Liver (tissue), 3 donors: ENCODE results near the gene LSM12.

ENCODE experiments used
- FOXA1 ChIP-seq: IDR thresholded peaks from 2 replicates; pipeline ENCODE4 v1.6.1; 2016; ENCODE audit warnings: antibody characterized with exemption
- JUND ChIP-seq, 2 donors: IDR thresholded peaks; 2 replicates each; pipeline ENCODE4 v1.6.1; 2016; ENCODE audit warnings: antibody characterized with exemption in 2 of 2
- NR2F2 ChIP-seq: IDR thresholded peaks from 2 replicates; pipeline ENCODE4 v1.6.1; 2016; ENCODE audit warnings: antibody characterized with exemption
- RAD21 ChIP-seq, 2 donors: IDR thresholded peaks; 2 replicates each; pipeline ENCODE4 v1.6.1; 2016; ENCODE audit warnings: antibody characterized with exemption in 2 of 2, mild to moderate bottlenecking in 2 of 2
- RXRA ChIP-seq, 2 donors: IDR thresholded peaks; 2 replicates each; pipeline ENCODE4 v1.6.1; 2017 to 2018; ENCODE audit warnings: antibody characterized with exemption in 2 of 2, mild to moderate bottlenecking in 1 of 2
- SP1 ChIP-seq: IDR thresholded peaks from 2 replicates; pipeline ENCODE4 v1.6.1; 2018; ENCODE audit warnings: antibody characterized with exemption, mild to moderate bottlenecking
- TAF1 ChIP-seq: conservative IDR thresholded peaks from 2 replicates; pipeline ENCODE4 v1.6.1; 2016; ENCODE audit warnings: antibody characterized with exemption, mild to moderate bottlenecking
- YY1 ChIP-seq: IDR thresholded peaks from 2 replicates; pipeline ENCODE4 v1.6.1; 2016; ENCODE audit warnings: antibody characterized with exemption, mild to moderate bottlenecking
- TF ChIP-seq, protein P1 (sequence below): fragments of 150-350 bp; IDR thresholded peaks from 2 replicates; pipeline ENCODE4 v1.5.1; 2017; ENCODE audit warnings: improper control_type of control experiment, low read depth, low read length; ENCODE audit not compliant: missing input control
- TF ChIP-seq, protein P2 (sequence below): IDR thresholded peaks from 2 replicates; pipeline ENCODE4 v1.6.1; 2016; ENCODE audit warnings: antibody characterized with exemption
- TF ChIP-seq, protein P3 (sequence below): IDR thresholded peaks from 2 replicates; pipeline ENCODE4 v1.6.1; 2016; ENCODE audit warnings: antibody characterized with exemption
- TF ChIP-seq, protein P4 (sequence below): IDR thresholded peaks from 2 replicates; pipeline ENCODE4 v1.6.1; 2016; ENCODE audit warnings: antibody characterized with exemption, mild to moderate bottlenecking
- donor health status: healthy.
- donor health status: healthy.

DNA sequence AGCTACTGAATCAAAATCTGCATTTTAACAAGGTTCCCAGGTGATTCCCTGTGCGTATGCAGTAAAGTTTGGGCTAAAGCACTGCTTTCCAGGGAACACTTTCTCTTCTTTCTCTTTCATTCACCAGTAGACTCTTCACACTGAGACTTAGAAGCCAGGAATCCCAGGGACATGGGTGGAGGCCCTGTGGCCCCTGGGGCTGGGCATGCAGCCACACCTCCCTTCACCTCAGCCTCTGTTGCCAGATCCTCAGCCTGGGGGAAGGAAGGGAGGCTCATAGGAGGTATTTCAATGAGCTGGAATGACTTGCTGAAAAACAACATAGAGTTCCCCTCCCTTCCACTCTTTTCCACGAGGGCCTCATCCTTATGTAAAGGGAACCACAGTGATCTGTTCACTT is 5.3 kb upstream of the LSM12 start:
- TF ChIP-seq, protein P1, sequence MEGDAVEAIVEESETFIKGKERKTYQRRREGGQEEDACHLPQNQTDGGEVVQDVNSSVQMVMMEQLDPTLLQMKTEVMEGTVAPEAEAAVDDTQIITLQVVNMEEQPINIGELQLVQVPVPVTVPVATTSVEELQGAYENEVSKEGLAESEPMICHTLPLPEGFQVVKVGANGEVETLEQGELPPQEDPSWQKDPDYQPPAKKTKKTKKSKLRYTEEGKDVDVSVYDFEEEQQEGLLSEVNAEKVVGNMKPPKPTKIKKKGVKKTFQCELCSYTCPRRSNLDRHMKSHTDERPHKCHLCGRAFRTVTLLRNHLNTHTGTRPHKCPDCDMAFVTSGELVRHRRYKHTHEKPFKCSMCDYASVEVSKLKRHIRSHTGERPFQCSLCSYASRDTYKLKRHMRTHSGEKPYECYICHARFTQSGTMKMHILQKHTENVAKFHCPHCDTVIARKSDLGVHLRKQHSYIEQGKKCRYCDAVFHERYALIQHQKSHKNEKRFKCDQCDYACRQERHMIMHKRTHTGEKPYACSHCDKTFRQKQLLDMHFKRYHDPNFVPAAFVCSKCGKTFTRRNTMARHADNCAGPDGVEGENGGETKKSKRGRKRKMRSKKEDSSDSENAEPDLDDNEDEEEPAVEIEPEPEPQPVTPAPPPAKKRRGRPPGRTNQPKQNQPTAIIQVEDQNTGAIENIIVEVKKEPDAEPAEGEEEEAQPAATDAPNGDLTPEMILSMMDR = no peak
- TF ChIP-seq RAD21 (IDR thresholded peaks at IDR 0.05) = no peak
- TF ChIP-seq, protein P2, sequence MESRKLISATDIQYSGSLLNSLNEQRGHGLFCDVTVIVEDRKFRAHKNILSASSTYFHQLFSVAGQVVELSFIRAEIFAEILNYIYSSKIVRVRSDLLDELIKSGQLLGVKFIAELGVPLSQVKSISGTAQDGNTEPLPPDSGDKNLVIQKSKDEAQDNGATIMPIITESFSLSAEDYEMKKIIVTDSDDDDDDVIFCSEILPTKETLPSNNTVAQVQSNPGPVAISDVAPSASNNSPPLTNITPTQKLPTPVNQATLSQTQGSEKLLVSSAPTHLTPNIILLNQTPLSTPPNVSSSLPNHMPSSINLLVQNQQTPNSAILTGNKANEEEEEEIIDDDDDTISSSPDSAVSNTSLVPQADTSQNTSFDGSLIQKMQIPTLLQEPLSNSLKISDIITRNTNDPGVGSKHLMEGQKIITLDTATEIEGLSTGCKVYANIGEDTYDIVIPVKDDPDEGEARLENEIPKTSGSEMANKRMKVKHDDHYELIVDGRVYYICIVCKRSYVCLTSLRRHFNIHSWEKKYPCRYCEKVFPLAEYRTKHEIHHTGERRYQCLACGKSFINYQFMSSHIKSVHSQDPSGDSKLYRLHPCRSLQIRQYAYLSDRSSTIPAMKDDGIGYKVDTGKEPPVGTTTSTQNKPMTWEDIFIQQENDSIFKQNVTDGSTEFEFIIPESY = no peak
- TF ChIP-seq, protein P3, sequence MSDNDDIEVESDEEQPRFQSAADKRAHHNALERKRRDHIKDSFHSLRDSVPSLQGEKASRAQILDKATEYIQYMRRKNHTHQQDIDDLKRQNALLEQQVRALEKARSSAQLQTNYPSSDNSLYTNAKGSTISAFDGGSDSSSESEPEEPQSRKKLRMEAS = no peak
- no peak for TF ChIP-seq TAF1
- TF ChIP-seq, protein P4, sequence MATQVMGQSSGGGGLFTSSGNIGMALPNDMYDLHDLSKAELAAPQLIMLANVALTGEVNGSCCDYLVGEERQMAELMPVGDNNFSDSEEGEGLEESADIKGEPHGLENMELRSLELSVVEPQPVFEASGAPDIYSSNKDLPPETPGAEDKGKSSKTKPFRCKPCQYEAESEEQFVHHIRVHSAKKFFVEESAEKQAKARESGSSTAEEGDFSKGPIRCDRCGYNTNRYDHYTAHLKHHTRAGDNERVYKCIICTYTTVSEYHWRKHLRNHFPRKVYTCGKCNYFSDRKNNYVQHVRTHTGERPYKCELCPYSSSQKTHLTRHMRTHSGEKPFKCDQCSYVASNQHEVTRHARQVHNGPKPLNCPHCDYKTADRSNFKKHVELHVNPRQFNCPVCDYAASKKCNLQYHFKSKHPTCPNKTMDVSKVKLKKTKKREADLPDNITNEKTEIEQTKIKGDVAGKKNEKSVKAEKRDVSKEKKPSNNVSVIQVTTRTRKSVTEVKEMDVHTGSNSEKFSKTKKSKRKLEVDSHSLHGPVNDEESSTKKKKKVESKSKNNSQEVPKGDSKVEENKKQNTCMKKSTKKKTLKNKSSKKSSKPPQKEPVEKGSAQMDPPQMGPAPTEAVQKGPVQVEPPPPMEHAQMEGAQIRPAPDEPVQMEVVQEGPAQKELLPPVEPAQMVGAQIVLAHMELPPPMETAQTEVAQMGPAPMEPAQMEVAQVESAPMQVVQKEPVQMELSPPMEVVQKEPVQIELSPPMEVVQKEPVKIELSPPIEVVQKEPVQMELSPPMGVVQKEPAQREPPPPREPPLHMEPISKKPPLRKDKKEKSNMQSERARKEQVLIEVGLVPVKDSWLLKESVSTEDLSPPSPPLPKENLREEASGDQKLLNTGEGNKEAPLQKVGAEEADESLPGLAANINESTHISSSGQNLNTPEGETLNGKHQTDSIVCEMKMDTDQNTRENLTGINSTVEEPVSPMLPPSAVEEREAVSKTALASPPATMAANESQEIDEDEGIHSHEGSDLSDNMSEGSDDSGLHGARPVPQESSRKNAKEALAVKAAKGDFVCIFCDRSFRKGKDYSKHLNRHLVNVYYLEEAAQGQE = no peak
- no peak for TF ChIP-seq JUND (IDR thresholded peaks at IDR 0.05)
- TF ChIP-seq SP1 = no peak
- TF ChIP-seq FOXA1 = no peak
- no peak for TF ChIP-seq YY1
- no peak for TF ChIP-seq RXRA (IDR thresholded peaks at IDR 0.05)
- no peak for TF ChIP-seq NR2F2
